Head of caudate nucleus (tissue), 42 donors: ENCODE measurements around the gene PSMB11.
"Not testable (repeated sequence)": the region's sequence is repeated elsewhere in the genome, so short reads cannot be mapped to it uniquely, and the experiment has no call there.

Source experiments
- DNase-seq, 42 donors: peaks; one replicate each; pipeline versions ENCODE4 v3.0.0 to v3.0.0-alpha.2; 2020 to 2021; ENCODE audit warnings: mixed read lengths in 7 of 42
- intact Hi-C: fragments of 100-400 bp; cut with DNase I; formaldehyde crosslinking; loops from one replicate; pipeline ENCODE4 v1.15.0; 2022

PSMB11 gene, protein sequence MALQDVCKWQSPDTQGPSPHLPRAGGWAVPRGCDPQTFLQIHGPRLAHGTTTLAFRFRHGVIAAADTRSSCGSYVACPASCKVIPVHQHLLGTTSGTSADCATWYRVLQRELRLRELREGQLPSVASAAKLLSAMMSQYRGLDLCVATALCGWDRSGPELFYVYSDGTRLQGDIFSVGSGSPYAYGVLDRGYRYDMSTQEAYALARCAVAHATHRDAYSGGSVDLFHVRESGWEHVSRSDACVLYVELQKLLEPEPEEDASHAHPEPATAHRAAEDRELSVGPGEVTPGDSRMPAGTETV

GRCh38 chr14:23042162-23042965 lies at the start of gene PSMB11:
PSMB11 (plus strand) TSS chr14:23042212; CDS start chr14:23042226, 14 bp downstream.
- intact Hi-C loops: no loop called here
- no peak for DNase-seq

GRCh38 chr14:22993517-22993916 lies 48.5 kb upstream of the PSMB11 start:
- intact Hi-C loops: no loop called here
- DNase-seq: no peak

DNA sequence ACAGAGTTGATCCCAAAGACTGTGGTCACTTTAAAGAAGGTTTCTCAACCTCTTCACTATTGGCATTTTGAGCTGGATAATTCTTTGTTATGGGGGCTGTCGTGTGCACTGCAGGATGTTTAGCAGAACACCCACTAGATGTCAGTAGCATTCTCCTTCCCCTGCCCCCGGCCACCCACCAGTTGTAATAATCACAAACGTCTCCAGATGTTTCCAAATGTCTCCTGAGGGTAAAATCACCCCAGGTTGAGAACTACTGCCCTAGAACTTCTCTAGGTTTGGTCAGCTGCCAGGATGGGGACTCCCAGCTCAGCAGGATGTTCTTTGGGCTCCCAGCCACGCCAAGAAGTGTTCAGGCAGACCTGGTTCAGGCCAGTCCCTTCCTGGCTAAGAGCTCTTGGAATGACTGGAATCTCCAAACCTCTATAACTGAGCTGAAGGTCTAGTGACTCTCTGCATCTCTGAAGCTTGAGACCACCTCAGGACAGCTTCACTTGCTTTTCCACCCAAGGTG lies 47.2 kb upstream of the PSMB11 start:
- intact Hi-C loops: no loop called here
- peak in 21 of 42 donors; percentile 22 to 67 (median 36) for DNase-seq

DNA sequence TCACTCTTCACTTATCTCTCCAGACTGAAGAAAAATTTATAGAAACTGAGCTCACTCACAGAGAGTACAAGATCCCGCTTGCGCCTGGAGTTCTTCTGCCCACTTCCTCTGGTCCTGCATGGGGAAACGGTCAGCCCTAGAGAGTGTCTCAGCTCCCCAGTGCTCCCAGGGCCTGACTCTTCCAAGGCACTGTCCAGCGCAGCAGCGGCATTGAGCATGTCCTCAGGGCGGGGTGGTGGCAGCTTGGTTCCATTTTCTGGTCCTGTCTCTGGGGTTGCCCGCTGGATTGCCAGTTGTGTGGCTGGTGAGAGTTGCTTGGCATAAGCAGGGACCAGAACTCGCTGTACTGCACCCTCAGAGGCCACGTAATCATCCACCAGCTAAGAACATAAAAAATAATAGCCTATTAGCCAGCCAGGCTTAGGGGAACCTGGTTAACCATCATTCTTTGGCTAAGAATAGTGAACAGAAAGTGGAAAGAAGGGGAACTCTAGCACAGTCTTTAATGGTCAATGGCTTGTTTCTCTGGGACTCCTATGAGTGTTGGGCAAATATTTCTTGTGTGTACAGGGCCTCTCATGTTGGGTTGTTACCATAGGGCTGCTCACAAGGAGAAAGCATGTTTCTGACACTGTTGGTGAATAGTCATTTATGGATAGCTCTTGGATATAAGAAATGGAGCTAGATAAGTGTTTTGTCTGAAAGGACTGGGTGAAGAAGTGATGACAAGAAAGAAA lies 46.0 kb upstream of the PSMB11 start:
- DNase-seq: no peak
- intact Hi-C loops: no loop called here

DNA sequence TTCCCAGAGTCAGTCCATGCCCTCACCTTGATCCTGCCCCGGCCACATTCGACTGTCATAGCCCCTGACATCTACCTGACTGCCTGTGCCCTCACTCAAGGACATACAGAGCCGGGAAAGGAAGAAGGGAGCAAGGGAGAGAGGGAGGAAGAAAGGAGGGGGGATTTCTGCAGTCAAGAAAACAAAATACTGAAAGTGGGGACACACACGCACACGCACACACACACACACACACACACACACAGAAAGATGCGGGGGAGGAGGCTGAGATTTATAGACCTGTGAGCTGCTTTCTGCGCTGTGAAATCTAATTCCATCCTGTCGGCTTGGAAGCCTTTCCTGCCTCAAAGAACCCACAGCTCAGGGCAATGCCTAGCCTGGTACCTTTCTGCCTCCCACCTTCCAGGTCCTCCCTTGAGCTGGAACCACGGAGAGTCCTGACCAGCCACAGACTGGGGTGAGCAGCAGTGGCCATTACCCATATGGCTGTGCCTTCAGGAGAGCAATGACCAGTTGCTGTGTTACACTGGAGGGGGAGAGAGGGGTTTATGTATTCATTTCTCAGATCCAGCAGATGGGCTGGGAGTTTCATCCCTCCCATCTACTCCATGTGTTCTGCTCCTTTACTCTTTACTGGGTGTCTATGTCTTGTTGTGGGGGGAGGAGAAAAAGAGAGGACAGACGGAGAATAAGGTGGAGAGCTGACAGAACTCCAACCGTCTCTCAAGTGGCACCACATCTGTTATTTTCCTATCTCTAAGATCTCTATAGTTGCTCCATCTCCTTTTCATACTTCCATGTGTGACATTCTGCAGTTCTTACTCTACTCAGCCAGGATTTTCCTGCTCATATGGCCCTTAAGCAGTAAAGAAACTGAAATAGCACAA lies 45.0 kb upstream of the PSMB11 start:
- DNase-seq: no peak
- intact Hi-C loops: no loop called here

GRCh38 chr14:22997676-22998323 lies 44.2 kb upstream of the PSMB11 start:
- DNase-seq: no peak
- intact Hi-C loops: no loop called here

DNA sequence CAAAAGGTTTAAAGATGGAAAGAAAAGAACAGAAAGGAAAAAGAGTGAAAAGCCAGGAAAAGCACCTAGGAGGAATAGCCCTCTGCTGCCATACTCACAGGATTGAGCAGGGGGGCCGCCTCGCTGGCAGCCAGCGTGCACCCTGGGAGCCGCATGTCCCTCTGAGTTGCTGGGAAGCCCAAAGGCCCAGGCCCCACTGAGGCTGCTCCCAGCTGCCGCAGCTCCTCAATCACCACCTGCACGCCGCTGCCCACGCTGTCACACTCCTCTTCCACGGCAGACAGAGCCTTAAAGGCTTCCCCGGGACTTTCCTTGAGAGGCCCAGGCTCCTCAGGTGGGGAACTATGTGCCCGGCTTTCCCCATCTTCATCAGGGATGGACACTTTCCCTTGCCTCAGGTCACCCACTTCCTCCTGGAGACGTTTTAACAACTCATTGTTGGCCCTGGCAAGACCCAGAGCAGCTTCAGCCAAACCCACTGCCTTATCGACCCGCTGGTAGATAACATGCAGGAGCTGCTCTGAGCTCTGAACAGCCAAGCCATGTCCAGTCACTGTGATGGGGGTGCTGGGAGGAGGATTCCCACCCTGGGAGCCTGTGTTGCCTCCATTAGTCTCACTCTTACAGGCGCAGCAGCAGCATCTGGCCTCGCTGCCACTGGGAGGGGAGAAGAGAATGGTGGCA lies 43.5 kb upstream of the PSMB11 start:
- intact Hi-C loops: no loop called here
- no peak for DNase-seq

DNA sequence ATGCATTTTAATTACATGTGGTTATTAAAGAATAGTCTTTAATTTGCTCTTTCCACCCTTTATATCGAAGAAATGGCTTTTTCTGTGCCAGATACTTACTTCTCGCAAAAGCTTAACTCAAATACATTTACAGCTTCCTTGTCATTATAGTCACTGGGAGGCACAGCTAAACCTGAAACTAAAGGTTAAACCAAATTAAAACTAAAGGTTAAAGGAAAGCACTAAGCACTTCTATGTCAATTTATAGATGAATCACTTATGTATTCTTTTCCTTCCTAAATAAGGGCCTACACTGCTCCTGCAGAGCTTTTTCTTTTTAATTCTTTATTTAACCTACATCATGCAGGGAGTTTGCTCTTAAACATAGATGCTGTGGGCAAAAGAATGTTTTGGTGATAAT lies 41.2 kb upstream of the PSMB11 start:
- DNase-seq: no peak
- intact Hi-C loops: no loop called here

DNA sequence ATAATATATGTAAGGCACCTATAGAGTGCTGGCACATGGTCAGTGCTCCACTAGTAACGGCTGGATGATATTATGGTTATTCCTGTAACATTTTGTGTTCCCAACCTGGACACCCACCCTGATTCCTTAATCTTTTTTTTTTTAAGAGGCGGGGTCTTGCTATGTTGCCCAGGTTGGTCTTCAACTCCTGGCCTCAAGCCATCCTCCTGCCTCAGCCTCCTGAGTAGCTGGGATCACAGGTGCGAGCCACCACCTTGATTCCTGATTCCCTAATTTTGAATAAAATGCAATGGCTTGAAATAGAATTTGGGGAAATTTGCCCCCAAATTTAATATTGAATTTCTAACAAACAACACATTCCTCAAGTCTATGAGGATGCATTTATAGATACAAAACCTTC lies 39.4 kb upstream of the PSMB11 start:
- DNase-seq: no peak
- intact Hi-C loops: no loop called here

- DNase-seq, intact Hi-C loops: not testable (repeated sequence)
Observed at GRCh38 chr14:23004274-23004673, 37.7 kb upstream of the PSMB11 start.

- intact Hi-C loops: no loop called here
- no peak for DNase-seq
Observed at GRCh38 chr14:23005451-23006187, 36.4 kb upstream of the PSMB11 start.

DNA sequence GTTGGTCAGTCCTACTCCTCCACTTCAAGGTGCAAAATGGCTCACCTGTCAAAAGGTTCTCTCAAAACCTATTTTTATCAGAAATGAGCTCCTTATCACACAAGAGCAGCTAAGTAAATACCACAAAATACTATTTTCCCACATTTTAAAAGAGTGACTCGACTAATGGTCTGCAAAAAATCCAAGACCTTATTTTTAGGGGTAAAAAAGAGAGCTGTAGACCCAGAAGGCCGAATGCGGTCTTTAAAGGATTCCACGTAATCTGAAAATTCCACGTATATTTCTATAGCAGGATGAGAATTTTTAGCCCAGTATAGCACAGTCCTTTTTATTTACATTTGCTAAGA lies 35.9 kb upstream of the PSMB11 start:
- no peak for DNase-seq
- intact Hi-C loops: no loop called here

DNA sequence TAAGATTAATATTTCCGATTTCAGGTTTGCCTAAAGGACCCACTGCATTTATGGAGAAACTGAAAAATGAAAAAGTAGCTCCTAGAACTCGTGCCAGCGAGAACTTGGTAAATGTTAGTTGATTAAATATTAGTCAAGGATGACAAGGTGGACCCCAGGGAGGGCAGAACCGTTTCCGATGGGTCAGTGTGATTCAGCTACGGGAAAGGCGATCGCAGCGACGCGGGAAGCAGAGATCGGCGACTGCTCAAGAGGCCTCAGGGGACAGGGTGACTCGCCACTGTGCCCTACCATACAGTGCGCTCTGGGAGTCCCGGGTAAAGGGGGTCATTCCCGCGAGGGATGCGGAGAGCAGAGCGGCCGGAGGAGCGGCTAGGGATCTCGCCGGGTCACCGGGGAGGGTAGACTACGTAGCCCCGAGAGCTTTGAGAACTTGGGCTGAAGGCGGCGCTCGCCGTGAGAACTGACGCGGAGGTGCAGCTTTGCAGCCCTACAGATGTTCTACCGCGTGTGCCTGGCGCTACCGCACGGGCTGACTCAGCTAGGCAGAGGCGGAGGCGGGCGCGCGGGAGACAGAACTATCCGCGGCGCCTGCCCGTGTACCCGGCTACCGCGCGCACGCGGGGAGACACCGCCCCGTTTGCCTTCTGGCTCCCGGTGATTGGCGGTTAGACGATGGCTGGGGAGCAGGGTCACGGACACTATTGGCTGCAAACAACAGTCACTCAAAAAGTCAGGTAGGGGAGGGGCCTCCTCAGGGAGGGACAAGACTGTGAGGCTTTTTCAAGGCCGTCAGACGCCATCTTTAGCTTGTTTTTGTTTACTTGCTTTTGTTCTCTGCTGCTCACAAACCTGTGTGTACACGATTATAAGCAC lies 35.2 kb upstream of the PSMB11 start:
- DNase-seq: peak; percentile 96 to 99 (median 98)
- intact Hi-C loops: no loop called here

DNA sequence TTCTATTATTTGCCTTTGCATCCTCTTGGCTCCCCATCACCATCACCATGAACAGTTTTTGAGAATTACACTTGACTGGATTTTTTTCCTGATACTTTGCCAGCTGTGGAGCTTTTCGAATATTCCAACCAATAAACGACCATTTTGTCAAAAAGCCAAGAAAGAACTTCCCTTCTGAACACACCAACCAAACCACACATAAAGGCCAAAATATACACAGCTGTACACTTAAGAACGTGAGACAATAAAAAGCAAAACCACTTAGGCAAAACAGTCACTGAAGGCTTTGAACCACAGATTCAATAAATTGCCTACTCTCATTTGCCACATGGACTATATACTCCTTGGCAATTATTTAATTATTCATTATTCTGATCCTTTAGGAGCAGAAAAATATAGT lies 33.2 kb upstream of the PSMB11 start:
- intact Hi-C loops: no loop called here
- no peak for DNase-seq

GRCh38 chr14:23009483-23009938 lies 32.5 kb upstream of the PSMB11 start:
- DNase-seq: no peak
- intact Hi-C loops: no loop called here
